HG03097 (cell line): ENCODE measurements around the gene RPA1.

Source experiments
- ATAC-seq: cut with Tn5 transposase; IDR thresholded peaks from one replicate; pipeline ENCODE4 v1.9.1; 2021; ENCODE audit not compliant: unreplicated experiment, low FRiP score

Gene RPA1

DNA sequence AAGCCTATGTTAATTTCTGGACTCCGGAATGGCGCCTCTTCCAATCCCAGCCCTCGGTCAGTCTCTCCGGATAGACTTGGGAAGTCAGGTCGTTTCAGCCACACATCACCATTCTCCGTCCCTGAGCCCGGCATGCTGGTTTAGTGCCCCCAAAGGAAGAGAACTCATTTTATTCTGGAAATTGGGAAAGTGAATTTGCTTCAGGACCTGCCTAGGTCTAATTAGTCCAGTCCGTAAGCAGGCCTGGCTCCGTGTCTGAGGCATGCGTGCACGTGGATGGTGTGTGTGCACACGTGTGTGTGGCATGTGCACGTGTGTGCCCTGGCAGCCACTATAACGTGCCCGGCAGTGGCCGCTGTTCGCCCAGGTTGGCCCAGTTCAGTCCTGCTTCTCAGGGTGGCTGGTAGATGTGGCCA, 77.4 kb downstream of the RPA1 start:
- no peak for ATAC-seq

DNA sequence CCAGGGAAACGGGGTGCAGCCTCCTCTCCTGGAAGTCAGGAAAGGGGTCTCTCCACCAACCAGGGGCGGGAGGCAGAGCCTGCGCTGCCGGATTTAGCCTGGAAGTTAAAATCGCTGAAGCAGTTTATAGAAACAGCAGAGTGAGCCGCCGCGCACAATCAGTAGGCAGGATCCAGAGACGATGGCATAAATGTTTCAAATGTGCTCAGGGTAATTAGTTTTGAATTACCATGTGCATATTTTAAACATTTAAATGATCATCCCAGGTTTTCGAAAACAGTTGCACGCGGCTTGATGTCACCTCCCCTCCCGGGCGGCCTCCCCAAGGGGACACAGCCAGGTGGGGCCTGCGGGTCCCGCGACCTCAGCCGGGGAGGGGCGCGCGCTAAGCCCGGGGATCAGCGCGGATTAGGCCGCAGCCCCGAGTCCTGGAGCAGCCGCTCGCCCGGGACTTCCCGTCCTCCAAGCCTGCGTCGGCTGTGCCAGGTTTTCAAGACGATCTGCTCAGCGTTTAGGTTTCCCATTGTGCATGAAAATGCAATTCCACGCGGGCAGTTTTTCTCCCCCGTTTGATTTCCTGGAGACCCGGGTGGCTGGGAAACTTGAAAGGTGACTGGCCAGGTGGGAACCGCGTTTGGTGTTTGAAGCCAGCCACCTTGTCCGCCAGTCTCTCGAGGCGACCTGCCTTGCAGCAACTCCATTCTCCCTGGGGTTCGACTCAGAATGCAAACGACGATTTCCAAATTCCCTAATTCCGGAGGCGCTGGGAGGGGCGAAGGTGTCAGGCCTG, 78.3 kb downstream of the RPA1 start:
- no peak for ATAC-seq

DNA sequence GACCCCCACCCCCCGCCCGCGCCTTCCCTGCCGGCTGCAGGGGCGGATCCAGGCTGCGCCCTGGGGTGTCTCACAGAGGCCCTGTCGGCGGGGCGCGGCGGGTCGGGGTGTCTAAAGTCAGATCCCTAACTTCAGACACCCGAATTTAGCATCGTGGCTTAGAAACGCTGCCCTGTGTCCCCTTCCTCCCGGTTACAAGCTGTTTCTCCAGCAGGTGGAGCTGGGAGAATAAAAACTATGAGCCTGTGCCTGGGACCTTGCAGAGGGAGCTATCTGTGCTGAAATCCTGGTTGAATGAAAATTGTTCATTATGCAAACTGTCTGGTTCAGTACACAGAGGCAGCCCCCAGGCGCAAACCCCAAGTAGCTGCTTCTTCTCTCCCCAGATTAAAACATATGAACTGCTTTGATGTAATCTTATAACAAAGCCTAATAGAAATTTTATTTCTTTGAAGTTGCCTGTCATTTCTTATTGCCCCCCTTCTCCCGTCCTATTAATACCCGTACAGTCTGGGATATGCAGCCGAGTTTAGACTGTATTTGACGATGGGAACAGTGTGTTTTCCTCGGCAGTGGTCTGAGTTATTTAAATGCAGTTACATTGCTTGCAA, 79.0 kb downstream of the RPA1 start:
- no peak for ATAC-seq

DNA sequence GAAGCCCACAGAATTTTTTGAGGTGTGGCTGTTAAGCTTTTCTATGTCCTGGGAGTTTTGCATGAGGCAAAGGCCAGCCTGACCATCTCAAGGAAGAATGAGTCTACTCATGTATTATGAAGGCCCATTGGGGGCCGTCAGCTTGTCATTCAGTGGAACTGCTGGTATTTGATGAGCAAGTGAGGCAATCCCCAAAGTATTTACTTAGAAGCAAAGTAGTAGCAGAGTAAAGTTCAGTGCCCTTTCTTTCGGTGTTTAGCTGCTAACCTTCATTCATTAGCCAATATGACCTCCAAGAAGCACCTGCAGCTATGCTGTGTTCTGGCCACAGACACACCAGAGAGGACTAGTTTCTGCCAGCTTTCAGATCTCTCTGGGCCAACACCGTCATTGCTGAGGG, 80.2 kb downstream of the RPA1 start:
- no peak for ATAC-seq

DNA sequence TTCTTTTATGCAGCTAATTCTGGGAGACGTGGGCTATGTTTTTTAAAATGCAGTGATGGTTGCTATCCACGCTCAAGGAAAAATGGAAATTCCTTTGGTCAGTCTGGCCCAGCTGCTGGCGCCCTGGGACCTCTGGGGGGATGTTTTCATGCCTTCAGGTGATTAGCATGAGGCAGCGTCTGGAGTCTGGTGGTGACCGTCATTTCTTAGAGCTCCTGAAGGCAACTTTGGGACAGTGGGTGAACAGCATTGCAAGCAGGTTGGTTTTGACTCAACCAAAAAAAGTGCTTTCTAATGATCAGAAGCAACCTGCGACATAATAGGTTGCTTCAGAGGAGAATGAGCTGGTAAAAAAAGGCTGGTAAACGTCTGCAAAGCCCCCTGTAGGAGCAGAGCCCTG, 82.3 kb downstream of the RPA1 start:
- no peak for ATAC-seq

DNA sequence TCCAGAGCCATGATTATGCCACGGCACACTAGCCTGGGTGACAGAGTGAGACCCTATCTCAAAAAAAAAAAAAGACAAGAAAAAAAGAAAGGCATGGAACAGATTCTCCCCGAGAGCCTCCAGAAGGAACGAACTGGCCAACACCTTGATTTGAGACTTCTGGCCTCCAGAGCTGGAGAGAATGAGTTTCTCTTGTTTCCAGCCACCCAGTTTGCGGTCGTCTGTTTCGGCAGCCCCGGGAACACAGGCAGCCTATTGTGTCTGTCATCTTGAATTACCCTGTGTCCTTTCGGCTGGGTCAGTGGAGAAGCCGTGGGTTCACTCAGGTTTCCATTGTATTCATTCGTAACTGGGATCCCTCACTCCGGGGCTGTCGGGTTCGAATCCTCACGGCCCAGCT, 83.9 kb downstream of the RPA1 start:
- ATAC-seq = no peak

DNA sequence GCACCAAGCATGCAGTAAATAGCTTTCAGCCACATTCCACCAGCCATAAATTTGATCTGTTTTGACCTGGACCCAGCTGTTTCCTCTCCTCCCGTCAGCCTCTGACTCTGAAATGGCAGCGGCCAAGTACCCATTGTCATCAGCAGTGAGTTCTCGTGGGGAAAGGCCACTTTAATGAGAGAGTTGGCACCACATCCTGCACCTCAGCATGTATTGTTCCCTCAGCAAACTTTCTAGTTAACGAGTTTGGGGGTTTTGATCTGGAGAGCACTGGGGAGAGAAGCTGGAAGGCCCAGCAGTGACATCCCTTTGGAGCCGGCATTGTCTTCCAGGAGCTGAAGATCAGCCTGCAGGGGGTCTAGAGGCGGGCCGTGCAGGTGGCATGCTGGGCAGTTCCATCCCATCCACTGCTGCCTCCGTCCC, 84.9 kb downstream of the RPA1 start:
- ATAC-seq = no peak

DNA sequence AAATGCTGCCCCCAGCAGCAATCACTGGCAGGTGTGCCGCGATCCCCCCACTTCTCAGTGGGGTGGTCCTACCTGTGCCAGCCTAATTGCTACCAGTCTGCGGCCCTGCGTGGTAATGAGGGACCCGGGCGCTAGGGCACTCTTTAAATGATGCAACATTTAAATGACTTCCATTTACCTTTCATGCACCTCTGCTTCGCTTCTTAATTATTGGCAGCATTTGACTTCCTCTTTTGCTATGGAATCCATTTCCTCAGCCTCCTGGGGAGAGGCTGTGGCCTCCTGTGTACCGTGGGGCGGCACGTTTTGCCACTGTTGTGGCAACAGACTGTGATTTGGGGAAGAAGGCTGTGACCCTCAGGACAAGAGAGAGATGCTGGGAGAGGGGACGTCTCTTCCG, 86.1 kb downstream of the RPA1 start:
- ATAC-seq = no peak

DNA sequence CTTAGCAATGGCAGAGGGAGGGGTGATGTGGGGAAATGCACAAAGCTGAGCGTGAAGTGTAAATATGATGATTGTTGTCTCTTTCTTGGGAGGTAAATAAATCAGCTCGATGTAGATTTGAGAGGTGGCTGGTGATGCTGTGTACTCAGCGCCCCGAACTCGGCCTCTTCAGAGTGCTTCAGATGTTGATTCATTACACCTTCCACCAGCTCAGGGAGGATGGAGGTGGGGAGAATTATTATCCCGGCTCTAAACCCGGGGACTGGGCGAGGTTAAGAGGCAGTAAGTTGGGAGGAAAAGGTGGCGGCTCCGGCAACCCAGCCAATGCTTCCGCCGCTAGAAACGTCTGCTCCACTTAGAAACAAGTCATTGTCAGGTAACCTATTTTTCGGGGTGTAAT, 86.5 kb downstream of the RPA1 start:
- ATAC-seq = no peak

DNA sequence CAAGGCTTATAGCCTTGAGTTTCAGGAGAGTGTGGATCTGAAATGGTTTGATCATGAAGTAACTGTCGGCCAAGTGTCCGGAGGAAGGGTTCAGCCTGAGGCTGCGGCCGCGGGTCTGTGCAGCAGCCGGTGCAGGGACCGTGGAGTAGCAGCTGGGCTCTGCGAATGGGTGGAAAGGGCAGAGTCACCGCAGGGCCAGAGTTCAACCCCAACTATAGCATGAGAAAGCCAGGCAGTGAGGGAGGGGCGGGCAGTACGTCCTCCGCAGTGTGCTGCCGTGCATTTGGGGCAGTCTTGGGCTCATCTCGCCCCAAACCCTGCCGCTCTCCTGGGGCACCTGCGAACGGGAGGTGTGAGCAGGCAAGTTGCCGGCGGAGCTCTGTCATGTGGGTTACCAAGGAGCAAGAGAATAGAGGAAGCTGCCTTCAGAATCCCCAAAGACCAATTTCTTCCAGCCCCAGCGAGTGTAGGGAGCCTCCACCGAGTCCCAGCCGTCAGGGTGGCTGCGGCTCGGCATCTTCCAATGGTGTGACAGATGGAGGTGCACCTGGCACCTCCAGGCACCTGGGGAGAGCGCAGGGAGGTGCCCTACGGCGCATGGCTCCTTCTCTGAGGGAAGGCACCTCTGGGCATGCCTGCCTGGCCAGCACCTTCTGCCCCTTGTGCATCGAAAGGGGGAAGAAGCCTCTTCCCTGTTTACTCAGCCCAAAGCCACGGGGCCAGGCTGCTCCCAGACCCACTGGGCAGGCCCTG, 87.3 kb downstream of the RPA1 start:
- no peak for ATAC-seq

DNA sequence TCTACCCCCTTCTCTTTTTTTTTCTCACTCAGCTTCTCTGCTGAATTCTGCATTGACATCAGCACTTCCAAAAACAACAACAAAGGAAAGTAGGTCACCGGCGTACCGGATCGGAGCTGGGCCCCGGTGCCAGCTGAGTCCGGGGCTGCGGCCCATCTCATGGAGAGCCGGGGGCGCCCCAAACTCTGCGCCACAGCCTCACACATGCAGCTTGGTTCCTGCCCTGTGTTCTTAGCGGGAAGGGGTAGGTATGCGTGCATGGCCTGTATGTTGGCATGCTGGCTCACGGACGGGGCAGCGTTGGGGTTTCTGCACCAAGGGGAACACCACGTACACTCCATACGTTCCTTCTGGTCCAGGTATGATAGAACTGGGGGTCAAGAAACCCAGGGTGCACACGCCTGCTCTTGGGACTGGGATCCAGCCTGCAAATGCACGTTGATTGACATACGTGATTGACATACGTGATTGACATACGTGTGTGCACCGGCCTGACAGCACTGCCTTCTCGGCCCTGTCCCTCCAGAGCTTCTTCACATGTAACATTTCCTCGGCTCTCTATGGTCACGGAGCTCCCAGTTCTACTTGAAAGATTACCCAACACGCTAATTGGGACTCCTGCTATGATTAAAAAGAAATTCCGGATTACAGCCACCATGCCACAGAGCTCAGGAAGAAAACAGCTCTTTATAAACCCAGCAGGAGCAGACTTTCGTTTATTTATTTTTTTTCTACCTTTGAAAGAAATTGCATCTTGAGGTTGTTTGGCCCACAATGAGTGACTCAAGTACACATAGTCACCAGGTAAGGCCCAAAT, 88.7 kb downstream of the RPA1 start:
- ATAC-seq = no peak

DNA sequence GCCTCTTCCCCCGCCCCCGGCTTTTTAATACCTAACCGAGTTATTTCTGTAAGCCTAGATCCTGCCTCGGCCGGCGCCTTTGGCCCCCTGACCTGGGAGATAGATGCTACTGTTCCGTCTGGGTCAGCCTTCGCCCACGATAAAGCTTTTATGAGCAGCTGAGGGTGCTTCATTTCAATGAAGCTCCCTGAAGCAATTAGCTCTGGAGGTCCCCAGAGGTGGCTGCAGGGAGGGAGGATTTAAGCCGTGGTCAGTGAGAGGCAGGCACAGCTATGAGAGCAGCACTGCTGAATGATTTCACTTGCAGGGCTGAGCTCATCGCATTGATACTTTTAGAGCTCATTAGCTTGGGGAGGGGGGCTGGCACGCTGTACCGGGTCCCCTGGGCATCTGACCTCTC, 89.4 kb downstream of the RPA1 start:
- no peak for ATAC-seq

DNA sequence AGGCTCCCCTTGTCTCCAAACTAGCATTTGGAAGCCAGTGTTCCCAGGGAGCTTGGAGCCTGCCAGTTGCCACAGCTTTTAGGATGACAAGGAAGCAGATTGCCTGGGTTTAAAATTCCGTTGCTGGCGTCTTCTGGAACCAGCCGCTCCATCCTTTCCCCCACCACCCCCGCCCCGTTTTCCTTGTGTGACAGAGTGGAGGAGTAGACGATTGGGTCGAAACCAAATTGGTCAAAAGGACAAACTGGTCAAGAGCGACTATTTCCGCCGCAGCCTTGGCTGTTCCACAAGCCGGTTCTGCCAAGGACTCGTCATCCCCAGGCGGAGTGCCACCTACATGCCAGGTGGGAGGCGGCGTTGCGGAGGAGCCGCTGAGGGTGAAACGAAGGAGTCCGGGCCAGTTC, 91.1 kb downstream of the RPA1 start:
- ATAC-seq = no peak

DNA sequence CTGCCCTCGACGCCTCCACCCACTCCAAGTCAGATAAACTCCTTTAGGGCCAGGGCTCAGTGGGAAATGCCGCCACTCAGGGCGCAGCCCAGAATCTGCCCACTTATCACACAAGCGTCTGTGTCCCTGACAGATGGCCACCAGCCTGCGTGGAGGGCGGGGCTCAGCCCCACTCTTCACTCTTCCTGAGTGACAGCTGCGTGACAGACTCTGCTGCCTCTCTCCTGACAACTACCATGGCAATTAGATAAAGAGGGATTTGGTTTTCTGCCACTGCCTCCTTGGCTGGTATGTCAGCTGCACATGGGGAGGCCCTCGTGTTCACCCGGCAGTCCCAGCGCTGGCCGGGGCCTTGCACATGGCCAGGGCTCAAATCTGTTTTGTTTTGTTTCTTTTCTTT, 99.2 kb downstream of the RPA1 start:
- ATAC-seq = no peak

DNA sequence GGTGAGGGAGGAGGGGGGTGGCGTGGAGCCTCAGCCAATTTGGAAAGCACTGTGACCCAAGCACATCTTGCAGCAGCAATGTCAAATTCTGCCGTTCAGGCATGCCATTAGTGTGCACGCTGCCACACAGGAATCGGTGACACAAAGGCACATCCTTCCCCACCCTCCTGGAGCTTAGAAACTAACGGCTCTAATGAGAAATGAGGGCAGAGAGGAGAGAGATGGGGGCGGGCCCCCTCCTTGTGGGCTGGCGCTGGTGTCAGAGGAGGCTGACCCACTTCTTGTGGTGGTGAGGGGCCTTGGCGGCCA, 100.5 kb downstream of the RPA1 start:
- no peak for ATAC-seq

DNA sequence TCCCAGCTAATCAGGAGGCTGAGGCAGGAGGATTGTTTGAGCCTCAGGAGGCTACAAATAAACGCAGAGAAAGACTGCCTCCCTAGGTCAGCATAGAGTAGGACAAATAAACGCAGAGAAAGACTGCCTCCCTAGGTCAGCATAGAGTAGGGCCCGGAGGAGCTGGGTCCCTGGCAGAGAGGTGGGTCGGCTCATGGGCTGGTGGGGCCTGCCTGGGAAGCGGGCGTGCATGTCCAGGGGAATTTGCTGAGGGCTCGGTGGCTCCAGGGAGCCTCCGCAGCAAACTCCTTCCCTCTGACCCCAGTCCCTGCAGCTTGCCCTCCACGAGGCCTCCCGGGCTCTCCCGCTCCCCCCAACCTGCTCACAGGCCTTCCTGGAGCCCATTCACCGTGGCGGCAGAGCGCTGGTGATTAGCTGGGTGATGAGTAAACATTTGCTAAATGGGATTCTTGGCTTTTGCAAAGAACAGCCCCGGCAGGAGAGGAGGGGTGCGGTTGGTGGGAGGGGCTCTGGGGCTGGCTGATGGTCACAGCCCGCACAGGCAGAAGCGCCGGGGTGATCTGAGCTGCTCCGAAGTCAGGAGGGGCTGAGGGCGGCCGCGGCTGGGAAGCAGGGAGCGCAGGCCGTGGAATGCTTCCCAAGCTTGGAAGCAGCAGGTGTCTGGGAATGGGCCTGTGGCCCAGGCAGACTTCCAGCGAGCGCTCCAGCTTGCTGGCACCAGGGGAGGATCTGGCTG, 102.2 kb downstream of the RPA1 start:
- no peak for ATAC-seq

DNA sequence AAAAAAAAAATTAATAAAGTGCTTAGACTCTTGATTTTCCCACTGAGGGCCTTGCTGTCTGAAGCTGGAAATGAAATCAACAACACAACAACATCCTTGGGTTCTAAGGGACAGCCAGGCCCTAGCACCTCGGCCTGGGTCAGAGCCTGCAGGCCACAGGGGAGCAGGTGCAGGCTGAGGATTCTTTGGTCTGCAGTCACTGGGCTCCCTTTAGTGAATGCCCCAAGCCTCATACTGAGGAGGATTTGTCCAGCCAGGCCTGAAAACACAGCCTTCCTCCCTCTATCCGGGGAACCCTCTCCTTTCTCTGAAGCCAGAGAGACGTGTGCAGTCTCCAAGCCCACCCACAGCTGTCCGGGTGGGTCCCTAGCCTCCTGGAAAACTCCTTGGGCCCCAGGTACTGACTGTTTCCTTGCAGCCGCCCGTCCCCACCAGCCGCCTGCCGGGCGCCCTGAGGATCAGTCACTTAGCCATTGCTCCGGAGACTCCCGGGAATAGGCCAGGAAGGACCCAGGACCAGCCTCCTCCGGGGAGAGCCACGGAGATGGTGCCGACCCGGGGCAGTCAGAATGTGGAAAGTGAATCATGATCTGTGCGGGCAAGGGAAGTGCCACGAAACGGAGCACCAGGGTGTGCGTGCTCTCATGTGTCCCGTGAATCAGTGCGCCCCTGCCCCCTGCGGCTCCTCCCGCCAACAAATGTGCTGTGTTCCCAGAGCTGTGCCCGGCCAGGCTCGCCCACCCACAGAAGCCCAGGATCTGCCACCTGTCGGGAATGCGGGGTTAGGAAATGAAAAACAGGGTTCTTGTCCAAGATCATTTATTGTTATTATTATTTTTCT, 104.3 kb downstream of the RPA1 start:
- no peak for ATAC-seq

DNA sequence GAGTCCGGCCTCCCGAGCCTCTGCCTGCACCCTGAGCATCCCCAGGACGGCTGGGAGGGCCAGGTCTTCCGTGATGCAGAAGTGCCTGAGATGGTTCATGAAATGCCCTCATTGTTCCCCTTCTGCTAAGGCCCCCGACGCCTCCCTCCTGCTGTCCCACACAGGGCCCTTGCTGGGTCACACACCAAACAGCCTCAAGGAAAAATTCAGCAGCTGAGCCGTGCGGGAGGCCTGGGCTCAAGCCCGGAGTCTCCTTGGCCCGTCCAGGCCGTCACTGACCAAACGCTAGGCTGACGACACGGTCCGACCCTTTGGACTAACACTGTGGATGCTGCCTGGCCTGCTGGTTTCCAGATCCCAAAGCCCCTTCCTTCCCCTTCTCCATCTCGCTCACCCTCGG, 105.1 kb downstream of the RPA1 start:
- ATAC-seq = no peak

DNA sequence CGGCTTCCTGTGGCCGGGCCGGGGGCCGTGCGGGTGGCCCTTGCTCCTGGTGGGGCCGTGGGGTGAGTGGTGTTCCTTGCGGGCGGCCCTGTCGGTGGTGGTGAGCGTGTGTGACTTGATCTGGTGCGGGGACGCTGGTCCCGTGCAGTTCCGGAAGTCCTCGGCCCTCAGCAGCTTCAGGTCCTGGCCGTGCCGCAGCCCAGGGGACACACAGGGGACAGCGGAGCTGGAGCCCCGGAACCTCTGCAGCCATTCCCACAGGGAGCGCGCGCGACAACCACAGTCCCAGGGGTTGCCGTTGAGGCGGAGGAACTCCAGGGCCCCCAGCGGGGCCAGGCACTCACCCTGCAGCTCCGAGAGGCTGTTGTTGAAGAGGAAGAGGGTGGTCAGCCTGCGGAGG, 107.0 kb downstream of the RPA1 start:
- ATAC-seq = no peak

DNA sequence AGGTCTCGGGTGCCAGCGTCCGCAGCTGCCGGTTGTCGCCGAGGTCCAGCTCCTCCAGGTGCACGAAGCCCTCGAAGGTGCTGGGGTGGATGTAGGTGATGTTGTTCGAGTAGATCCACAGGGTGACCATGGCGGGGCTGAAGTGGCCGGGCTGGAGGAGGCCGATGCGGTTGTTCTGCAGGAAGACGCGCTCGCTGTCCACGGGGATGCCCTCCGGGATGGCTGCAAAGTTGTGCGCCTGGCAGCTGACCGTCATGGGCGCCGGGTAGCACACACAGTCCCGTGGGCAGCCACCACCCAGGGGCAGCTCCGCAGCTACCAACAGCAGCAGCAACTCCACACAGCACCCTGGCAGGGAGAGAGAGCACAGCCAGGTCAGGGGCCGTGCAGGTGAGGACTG, 107.7 kb downstream of the RPA1 start:
- ATAC-seq = no peak
